Measurements from ENCODE around the gene CDC42EP3.

Gene CDC42EP3

DNA sequence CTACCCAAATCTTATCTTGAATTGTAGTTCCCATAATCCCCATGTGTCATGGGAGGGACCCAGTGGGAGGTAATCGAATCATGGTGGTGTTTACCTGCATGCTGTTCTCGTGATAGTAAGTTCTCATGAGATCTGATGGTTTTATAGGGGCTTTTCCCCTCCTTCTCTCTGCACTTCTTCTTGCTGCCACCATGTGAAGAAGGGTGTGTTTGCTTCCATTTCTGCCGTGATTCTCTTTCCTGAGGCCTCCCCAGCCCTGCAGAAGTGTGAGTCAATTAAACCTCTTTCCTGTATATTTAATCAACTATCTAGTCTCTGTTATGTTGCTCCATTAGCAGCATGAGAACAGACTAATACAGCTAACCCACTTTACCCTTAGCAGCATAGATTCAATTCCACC is 37.6 kb downstream of the CDC42EP3 start:
- no peak for DNase-seq

DNA sequence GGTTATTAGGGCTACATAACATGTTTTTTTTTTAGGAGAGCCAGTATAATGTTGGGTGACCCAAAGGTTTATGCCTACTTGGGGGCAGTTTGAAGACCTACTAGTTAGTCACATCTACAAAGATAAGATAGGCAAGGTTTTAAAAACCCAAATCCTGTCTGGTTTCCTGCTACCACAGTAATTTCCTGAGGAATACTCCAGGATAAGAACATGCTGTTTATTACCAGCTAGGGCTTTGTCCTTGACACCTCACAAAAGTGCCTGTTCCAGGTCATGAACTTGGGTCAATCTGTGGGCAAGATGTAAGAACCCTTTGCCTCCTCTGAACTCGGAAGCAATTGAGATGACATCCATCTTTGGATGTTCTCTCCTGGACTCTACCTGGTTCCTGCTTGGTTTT is 38.2 kb downstream of the CDC42EP3 start:
- no peak for DNase-seq

DNA sequence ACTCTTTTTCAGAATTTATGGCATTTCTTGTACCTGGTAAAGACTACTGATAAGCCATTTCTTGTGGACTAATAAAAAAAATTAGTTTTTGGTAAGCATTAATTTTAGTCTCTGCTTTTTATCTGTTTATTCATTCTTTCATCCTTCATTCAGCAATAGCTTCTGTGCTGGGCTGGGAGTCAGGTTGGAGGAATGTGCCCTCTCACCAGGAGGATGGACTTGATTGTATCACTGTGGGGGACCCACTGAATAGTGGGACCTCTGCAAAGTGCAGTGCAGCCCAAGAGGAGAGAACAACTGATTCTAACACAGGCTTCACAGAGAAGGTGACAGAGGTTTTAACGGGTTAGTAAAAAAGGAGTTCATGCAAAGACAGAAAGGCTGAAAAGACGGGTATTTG is 39.1 kb downstream of the CDC42EP3 start:
- no peak for DNase-seq

DNA sequence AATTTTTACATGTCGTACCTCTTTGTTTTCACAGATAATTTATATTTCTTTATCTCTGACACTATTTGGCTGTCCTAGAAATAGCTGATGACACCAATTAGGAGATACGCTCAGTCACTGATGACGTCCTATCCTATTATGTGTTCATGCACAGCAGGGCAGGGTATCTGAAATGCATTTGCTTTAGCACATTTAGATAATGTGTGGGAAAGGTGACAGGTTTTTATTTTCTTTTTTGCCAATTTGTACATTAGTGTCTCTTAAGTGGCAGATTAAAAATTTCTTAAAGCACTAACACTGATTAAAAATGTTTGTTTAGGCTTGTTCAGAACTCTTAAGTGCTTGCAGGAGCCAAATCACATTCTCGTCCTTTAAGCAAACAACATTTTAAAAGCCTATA is 39.7 kb downstream of the CDC42EP3 start:
- DNase-seq, result peak; percentile 79 to 95

DNA sequence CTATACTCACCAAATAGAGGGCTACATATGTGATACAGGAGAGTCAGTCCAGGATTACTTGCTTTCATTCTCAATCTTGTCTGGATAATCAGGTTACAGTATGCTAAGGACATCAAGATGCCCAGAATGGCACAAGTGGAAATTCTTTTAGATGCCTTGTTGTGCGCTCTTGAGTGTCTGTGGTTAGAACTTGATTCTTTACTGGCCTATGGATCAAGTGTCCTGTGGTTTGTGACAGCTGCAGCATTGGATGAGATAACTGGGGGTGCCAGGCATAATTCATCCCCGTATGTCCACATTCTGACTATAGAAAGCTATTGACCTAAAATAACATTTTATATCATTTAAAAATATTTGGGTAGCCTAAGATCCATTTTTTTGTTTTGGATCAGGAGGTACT is 40.1 kb downstream of the CDC42EP3 start:
- DNase-seq, result peak in 1 of 2 experiments; percentile 63

DNA sequence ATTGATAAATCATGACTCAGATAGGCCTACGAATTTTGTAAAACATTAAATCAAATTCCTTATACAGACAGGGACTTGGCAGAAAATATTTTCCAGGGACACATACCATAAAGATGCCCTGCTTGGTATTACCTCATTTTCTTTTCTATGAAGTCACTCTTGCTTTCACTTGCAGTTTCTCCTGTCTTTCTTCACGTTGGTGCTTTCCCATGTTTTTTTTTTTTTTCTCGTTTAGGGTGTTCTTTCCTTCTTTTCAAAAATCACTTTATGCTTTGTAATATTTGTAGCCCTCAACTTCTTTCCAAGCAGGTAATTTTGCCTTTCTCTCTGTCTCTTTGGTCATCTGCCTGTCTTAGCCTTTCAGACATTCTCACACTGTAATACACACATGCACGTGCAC is 40.7 kb downstream of the CDC42EP3 start:
- DNase-seq, result no peak

DNA sequence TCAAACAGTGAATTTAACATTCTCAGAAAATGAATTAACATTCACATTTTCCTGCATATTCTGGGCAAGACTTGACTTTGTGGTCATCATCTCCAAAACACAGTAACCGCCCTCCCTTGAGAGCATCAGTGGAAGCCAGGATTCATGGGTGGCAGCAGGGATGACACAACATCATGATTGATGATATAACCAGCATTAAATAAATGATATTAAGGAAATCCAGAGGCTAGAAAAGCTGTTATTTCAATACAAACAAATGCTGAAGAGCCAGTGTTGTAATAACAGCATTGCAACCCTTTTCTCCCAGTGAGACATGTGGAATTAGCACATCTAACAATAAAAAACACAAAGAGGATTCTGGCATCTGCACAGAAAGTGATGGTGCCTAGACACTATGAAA is 41.1 kb downstream of the CDC42EP3 start:
- peak in 1 of 2 experiments; percentile 52 for DNase-seq

DNA sequence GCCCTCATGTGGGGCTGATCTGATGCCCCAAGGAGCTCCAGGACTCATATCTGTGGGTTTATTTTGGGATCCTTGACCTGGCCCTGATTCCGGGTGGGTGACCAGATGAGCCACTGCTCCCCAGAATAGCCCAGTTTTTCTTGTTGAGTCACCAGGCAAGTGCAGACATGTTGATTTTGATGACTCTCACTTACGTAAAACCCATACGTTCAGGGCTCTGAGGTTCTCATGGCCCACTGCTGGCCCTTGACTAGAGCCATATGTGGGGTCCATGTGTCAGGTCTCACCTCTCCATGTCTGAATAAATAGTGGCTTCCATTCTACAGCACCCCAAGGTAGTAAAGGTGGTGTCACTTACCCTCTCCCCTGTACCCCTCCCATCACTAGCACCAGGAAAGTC is 41.9 kb downstream of the CDC42EP3 start:
- DNase-seq, result no peak

DNA sequence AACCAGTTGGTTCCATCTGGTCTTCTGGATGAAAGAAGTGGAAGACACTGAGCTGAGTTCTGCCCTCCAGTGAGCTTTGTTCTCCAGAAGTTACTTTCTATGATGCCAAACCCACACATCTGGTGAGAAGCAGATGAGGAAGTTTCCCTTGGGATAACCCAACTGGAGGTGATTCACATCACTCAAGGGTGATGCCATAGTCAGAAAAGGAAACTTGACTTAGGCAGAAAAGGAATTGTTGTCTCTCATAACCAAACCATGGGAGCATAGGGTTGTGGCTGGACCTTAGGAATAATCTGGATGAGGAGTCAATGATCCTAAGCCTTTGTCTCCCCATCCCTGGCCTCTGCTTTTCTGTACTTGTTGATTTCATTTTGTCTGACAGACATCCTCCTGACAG is 43.7 kb downstream of the CDC42EP3 start:
- no peak for DNase-seq

DNA sequence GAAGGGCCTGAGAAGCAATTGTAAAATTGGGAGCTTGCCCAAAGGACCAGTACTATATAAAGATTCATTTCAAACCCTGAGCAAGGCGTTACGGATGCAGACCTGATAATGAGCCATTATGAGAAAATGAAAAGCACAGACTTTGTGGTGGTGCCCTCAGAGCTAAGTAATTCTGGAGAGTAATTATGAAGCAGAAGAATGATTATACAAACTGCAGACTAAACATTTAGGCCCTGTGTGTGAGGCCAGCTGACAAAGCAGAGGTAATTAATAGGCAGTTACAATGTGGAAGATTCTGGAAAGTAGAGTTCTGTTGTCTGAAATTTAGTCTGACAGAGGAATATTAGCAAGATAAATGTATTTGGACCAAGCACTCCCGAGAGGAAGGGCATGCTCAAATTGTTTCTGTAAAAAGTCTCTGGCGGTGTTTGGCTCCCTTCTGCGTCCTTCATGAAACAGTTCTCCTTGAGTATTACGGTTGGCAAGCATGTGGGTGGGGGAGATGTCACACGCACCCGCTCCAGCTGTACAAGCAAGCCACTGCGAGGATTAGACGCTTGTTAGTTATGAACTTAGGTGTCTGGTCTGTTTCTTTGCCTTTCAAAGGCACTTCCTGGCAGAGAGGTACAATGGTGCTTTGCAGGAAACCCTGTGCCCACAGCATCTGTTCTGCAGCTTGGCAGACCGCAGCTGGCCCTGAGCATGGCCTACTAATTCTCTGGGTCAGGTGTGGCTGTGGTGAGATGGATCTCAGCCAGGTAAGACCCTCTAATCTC is 45.5 kb downstream of the CDC42EP3 start:
- DNase-seq, result peak; percentile 57 to 88

DNA sequence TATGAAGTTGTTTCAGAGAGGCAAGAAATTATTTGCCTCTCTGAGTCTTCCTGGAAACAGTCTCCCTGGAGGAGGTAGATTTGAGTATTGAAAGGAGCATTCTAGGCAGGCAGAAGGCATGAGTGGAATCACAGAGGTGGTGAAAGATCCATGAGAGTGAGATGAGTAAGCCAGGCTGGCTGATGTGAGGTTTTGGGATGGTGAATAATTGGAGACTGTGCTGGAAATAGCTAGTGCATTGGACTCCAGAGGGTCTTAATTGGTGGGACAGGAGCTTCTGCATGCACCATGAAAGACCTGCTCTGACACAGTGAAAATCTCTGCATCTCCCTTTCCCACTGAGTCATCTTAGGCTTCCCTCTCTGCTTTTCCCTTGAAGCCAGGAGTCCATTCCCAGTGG is 46.3 kb downstream of the CDC42EP3 start:
- no peak for DNase-seq

DNA sequence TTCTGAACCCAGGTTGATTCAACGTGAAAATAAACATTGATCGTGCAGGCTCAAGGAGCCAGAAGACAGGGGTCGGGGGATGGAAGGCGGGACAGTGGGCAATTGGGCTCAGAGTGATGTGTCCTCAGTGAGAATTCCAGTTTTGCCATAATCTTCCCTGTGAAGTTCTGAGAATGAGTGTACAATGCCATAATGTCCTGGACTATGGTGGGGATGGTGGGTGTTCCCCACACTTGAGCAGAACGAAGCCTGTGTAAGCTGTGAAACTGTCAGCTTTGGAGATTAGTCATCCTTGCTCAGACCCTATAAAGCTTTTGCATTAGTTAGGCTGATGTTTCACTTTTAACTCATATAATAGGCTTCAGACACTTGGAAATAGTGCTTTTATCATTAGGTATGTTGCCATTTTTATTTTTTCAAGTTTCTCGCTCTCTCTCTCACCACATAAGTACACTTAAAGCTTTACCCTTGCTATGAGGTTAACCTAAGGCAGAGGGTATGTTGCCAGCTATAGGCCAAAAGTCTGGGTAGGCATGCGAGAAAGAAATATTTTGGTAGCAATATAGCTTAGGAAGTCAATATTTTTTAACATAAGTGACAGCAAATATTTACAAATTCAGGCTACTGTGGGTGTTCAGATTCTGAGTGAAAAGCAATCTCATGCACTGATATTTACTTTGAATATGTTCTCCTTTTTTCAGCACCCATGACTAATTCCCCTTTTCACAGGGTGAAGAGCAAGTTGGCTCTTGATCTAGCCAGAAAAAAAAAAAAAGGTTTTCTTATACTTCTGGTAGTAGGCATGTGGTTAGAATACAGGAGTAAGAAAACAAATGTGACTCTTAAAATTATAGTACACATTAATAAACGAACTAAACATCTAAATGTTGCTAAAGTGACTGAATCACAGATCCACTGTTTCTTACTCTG is 47.2 kb downstream of the CDC42EP3 start:
- DNase-seq, result peak in 1 of 2 experiments; percentile 44

DNA sequence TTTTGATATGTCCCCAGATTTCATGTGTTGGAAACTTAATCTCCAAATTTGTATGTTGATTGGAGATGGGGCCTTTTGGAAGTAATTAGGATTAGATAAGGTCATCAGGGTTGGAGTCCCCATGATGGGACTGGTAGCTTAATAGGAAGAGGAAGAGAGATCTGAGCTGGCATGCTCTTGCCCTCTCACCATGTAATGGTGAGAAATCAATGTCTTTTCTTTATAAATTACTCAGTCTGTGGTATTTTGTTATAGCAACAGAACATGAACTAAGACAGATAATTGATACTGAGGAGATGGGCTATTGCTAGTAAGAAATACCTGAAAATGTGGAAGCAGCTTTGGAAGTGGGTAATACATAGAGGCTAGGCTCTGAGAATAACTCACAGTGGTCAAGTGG is 48.0 kb downstream of the CDC42EP3 start:
- DNase-seq, result no peak

DNA sequence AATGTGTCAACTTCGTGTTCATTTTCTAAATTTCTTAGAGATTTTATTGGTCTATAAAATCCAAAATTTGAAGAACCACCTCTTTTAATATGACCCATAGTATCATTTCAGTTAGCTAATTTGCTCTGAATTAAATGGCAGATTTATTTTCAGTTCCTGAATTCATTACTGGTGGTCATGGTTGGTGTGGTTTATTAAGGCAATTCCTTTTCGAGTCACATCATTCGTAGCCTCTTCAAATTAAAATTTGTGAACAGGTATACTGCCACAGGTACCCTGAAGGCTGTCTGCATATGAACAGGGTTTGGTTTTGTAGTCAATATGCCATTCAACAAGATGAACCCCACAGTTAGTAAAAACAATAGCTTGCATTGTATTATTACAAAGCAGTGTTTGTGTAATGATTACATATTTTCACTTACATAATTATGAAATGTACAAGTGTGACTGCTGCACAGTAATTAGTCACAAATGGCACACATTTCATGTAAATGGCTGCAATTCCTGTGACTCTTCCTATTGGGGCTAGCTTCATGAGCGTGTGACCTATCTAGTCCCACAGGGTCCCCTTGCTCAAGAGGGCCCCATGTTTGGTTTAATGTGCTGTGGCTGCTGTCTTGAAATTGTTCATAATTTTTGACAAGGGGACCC is 48.9 kb downstream of the CDC42EP3 start:
- DNase-seq, result no peak

DNA sequence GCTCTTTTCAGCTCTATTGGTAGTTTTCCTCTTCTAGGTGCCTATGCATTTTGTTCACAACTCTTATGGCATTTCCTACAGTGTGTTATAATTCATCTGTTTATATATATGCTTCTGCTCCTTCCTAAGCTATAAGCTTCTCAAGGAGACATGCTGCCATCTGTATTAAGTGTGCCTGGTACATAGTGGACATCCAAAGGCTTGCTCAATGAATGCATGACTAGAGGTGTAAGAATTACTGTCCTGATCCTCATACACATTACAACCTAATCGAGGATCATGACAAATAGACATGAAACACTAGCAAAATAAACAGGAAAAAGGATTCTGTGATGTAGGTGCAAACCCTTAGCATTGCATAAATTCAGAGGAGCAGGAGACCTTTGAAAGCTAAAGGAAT is 50.2 kb downstream of the CDC42EP3 start:
- DNase-seq, result no peak

DNA sequence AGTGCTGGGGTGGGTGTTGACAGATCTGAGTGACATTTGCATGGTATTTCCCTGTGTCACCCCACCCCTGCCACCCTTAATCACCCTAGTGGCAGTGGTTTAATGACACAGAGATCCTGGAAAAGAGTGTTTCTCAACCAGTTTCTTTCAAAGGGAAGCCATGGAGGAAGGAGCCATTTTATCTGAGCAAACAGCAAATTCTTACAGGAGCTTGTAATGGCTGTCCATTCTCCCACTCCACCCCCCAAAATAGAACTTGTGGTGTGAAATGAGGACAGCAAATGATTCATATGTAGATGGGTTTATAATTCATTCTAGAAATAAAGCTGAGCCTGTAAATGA is 51.5 kb downstream of the CDC42EP3 start:
- DNase-seq, result no peak

DNA sequence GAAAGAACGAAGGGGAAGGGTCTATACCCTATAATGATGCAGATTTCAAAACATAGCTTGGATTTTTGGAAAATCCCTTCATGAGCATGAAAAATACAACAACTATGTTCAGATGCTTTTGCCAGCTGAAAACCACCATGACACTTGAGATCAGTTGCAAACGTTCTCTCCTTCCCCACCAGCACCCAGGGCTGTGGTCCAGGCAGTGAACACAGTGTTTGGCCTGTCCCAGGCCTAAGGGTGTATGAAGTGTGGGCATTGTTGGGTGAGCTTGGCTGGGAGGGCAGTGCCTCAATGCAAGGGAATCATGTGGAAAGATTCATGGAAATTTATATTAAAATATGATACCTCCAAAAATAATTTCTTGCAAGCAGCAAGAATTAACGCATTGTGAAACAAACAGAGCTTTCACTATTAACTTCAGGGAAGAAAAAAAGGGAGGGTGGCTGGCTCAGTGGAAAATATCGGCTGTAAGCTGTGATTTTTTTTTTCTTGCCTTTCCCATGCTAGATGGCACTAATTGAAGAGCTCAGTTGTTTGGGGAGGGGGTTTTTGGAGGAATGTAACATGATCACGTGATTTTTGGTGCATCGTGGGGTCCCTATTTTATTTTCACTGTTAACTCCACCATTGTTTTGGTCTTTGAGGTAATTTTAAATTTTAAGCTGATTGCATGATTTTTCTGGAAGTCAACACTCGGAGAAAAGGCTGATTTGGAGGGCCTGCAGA is 52.0 kb downstream of the CDC42EP3 start:
- no peak for DNase-seq

DNA sequence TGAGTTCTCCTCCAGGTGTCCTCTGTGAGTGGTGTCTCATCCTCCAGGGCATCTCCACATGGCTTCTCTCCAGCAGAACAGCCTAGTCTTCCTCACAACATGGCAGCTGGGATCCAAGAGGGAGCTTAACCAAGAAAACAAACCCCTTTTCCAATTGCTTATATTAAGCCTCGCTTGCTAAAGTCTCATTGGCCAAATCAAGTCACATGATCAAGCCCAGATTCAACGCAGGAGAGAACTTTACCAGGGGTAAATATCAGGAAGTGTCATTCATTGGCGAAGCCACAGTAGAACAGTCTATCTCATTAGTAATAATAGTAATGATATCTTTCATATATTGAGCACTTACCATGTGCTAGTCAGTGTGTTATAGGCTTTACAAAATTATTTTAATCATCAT is 53.1 kb downstream of the CDC42EP3 start:
- DNase-seq, result no peak

DNA sequence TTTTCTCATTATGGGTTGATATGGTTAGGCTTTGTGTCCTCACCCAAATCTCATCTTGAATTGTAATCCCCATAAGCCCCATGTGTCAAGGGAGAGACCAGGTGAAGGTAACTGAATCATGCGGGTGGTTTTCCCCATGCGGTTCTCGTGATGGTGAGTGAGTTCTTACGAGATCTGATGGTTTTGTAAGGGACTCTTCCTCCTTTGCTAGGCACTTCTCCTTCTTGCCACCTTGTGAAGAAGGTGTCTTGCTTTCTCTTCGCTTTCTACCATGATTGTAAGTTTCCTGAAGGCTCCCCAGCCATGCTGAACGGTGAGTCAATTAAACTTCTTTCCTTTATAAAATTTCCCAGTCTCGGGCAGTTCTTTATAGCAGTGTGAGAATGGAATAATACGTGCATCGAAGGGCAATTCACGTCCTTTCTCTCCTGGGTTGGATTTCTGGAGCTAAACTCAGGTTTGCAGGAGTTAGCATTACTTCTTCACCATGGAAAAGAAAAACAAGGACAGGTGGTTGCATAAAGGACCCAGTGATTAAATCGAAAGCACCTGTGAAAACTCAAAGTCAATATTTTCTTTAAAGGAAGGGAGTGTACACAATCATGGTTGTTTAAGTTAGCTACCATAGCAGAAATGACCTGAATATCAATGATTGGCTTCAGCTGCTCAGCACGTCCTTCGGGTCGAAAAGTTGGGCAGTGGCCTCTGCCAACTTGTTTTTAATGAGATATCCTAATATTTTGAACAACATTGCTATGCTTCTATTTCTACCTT is 54.1 kb downstream of the CDC42EP3 start:
- DNase-seq, result peak; percentile 60 to 85

DNA sequence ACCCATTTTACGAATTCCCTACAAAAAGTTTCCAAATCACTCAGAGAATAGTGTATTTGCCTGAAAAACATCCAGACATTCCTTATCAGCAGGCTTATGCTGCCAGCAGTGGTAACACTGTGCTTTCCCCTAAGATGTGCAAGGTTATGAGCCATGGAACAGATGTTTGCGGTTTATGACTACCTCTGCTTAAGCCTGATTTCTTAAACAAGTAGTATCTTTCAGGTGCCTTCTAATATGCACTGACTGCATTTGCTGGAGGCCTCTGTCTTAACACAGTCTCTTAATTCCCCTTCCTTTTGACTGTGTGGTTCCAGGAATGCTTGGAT is 54.8 kb downstream of the CDC42EP3 start:
- no peak for DNase-seq

DNA sequence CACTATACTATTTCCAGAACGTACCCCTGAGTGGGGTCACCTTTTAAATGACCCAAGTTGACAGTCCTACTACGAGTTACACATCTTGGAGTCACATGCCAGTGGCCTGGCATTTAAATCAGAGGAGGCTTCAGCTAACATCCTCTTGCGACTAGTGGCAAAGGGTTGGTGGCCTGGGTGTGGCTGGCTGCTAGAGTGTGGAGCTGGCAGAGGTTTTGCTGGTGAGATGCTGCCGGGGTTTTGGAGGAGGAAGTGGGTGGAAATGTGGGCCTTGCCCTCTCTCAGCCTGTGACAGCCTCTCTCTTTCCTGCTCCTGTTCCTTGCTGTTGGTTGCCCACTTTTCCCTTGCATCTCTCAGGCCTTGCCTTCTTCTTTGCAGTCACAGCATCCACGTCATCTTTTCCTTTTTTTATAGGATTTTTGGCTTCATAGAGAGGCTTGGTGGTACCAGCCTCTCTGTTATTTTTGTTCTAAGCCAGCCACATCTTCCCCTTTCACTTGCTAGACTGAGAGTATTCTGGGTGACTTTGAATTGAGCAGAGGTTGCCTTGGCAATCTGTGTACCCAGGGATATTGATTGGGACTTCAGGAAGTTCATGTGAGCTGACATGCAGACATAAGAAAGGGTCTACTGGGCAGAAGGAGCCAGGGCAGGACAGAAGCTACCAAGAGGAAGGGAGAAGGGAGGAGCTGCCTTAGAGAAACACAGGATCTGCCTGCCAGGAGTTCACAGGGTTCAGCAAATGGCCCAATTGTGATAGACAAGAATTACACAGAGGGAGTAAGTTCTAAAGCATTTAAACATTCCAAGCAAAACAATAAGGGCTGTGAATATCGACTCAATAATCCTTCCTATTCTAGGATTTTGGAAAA is 55.4 kb downstream of the CDC42EP3 start:
- DNase-seq, result no peak

Data from NCI-H2081 (cell line).